PC-3 (cell line): Measurements from ENCODE around the gene ADPRHL1.

Experiments
- EZH2 ChIP-seq: fragments of 300-600 bp; sonication (generic); IDR thresholded peaks from one replicate; pipeline ENCODE4 v1.6.1; 2017; ENCODE audit warnings: antibody characterized with exemption, mild to moderate bottlenecking, low read length; ENCODE audit not compliant: unreplicated experiment
- EZH2phosphoT487 ChIP-seq: fragments of 300-600 bp; sonication (generic); IDR thresholded peaks from 2 replicates; pipeline ENCODE4 v1.6.1; 2018; ENCODE audit warnings: mild to moderate bottlenecking, antibody characterized with exemption, low read length, borderline replicate concordance
- TF ChIP-seq, protein P1 (sequence below): fragments of 300-600 bp; sonication (generic); conservative IDR thresholded peaks from 2 replicates; pipeline ENCODE4 v1.5.1; 2017; ENCODE audit warnings: antibody characterized with exemption, low read depth, mild to moderate bottlenecking, low read length

DNA sequence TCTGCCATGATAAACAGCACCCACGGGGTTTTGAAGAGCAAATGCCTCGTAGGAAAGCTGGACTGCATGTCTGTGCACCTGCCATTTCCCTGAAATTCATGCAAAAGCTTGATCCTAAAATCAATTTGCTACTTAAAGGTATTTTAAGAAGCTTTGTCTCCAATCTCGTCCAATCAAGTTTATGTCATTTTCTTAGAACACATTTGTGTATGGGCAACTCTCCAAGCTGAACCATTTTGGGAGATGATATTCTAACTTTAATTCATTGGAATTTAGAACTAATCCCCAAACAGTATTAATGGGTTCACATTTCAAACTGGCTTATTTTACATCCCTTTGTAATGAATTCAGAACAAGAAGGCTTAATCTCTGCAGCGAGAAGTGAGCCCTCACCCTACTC lies 822 bp downstream of the ADPRHL1 start:
- TF ChIP-seq EZH2 (no peak), EZH2phosphoT487 (no peak)
- TF ChIP-seq, protein P1, sequence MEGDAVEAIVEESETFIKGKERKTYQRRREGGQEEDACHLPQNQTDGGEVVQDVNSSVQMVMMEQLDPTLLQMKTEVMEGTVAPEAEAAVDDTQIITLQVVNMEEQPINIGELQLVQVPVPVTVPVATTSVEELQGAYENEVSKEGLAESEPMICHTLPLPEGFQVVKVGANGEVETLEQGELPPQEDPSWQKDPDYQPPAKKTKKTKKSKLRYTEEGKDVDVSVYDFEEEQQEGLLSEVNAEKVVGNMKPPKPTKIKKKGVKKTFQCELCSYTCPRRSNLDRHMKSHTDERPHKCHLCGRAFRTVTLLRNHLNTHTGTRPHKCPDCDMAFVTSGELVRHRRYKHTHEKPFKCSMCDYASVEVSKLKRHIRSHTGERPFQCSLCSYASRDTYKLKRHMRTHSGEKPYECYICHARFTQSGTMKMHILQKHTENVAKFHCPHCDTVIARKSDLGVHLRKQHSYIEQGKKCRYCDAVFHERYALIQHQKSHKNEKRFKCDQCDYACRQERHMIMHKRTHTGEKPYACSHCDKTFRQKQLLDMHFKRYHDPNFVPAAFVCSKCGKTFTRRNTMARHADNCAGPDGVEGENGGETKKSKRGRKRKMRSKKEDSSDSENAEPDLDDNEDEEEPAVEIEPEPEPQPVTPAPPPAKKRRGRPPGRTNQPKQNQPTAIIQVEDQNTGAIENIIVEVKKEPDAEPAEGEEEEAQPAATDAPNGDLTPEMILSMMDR = no peak
